Activated naive CD8-positive, alpha-beta T cell (primary cell): Measurements from ENCODE around the gene COPRS.

ENCODE experiments used
- H3K27ac Mint-ChIP-seq: one replicate; pipeline ENCODE4 v1.8.0; 2021; ENCODE audit warnings: mixed read lengths
- H3K27me3 Mint-ChIP-seq: one replicate; pipeline ENCODE4 v1.8.0; 2021; ENCODE audit warnings: mixed read lengths
- H3K36me3 Mint-ChIP-seq: one replicate; pipeline ENCODE4 v1.8.0; 2021; ENCODE audit warnings: mixed read lengths
- H3K4me1 Mint-ChIP-seq: one replicate; pipeline ENCODE4 v1.8.0; 2021; ENCODE audit warnings: low read depth, mixed read lengths
- H3K4me3 Mint-ChIP-seq: one replicate; pipeline ENCODE4 v1.8.0; 2021; ENCODE audit warnings: mild to moderate bottlenecking, mixed read lengths
- H3K9me3 Mint-ChIP-seq: one replicate; pipeline ENCODE4 v1.8.0; 2021; ENCODE audit warnings: low read depth, mixed read lengths

Gene COPRS

GRCh38 chr17:31806921-31807320 lies 52.1 kb downstream of the COPRS start:
- Mint-ChIP-seq H3K9me3 (no peaks in the 10 kb centered on the region), H3K4me1 (no peaks in the 10 kb centered on the region), H3K4me3 (no peak overlapping the region), H3K36me3 (no peaks in the 10 kb centered on the region), H3K27ac (no peak overlapping the region), H3K27me3 (peaks cover 4% of the 10 kb centered on the region)

DNA sequence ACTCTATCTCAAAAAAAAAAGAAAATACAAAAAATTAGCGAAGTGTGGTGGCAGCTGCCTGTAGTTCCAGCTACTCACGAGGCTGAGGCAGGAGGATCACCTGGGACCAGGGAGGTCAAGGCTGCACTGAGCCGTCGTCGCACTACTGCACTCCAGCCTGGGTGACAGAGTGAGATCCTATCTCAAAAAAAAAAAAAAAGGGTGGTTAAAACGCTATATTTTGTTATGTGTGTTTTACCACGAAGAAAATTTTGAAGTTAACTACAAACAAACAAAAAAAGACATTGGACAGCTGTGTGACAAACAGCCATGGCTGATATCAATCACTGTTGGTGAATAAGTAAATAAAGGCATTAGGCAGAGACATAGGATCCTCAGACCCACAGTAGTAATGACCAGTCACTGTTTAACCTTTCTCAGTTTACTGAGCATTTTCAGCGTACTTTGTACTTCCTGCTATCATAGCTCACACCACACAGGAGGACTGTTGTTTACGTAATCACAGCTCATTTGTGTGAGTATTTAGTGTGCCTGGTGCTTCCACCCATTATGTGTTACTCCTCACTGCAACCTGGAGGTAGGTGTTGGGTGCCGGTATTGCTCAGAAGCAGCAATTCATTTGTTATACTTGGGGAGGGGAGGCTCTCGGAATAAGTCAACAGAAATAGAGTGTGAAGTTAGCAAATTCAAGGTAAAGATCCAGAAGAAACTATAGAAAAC lies 55.4 kb downstream of the COPRS start:
- no peaks in the 10 kb centered on the region for H3K4me1 Mint-ChIP-seq
- H3K4me3 Mint-ChIP-seq = no peak overlapping the region
- H3K27ac Mint-ChIP-seq = no peak overlapping the region
- peaks cover 2% of the 10 kb centered on the region for H3K27me3 Mint-ChIP-seq
- no peaks in the 10 kb centered on the region for H3K36me3 Mint-ChIP-seq
- no peaks in the 10 kb centered on the region for H3K9me3 Mint-ChIP-seq

DNA sequence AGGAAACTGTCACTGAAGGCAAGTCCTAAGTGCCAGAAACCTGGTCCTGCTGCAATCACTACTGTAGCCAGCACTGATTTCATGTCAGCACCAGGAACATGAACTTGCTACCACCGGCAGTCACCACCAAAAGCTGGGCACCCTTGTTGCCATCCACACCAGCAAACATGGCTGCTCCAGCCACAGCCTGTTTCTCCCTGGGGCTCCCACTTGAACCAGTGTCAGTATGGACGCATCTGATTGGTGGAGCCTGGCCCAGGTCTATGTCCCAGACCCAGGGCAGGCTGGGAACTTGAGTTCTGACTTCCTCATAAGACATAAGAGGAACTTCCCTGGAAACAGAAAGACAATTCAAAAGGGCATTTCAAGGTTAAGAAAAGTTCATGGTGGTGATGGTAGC lies 56.5 kb downstream of the COPRS start:
- H3K9me3 Mint-ChIP-seq = no peaks in the 10 kb centered on the region
- no peak overlapping the region for H3K4me3 Mint-ChIP-seq
- no peaks in the 10 kb centered on the region for H3K27me3 Mint-ChIP-seq
- no peak overlapping the region for H3K27ac Mint-ChIP-seq
- H3K36me3 Mint-ChIP-seq = no peaks in the 10 kb centered on the region
- H3K4me1 Mint-ChIP-seq = no peaks in the 10 kb centered on the region
